HEK293 (cell line): Measurements from ENCODE around the gene INO80B.
"Not testable (repeated sequence)": the region's sequence is repeated elsewhere in the genome, so short reads cannot be mapped to it uniquely, and the experiment has no call there.

ENCODE experiments used
- CTCF ChIA-PET: fragments of 350-600 bp; formaldehyde crosslinking; extraction: SDS; loops from one replicate; lab custom pipeline; 2021; ENCODE audit warnings: antibody characterized with exemption; lab: Yijun Ruan, JAX
- POLR2A ChIA-PET: fragments of 300-600 bp; formaldehyde crosslinking; extraction: SDS; loops from one replicate; lab custom pipeline; 2020; ENCODE audit warnings: antibody characterized with exemption, inconsistent platforms; lab: Yijun Ruan, JAX
- H3K27ac ChIP-seq: fragments of 200-500 bp; sonication (Bioruptor generic); 2 replicates; pipeline ENCODE4 v1.5.1; 2014; ENCODE audit warnings: low read depth, low read length, control low read depth, inconsistent platforms; ENCODE audit errors: extremely low read depth
- H3K36me3 ChIP-seq, 2 experiments: fragments of 200-500 bp in 1 of 2; sonication (Bioruptor generic) in 1 of 2; 1 replicate in 1 of 2; 2 replicates in 1 of 2; pipeline ENCODE4 v1.5.1; 2014 to 2017; ENCODE audit warnings: inconsistent platforms in 2 of 2, low read length in 2 of 2; ENCODE audit not compliant: control insufficient read depth in 2 of 2, insufficient read depth in 1 of 2
- H3K4me1 ChIP-seq: fragments of 200-500 bp; sonication (Bioruptor generic); 2 replicates; pipeline ENCODE4 v1.5.1; 2014; ENCODE audit warnings: mild to moderate bottlenecking, low read length, inconsistent platforms; ENCODE audit not compliant: control insufficient read depth, insufficient read depth
- H3K4me3 ChIP-seq: 2 replicates; pipeline ENCODE4 v1.5.1; 2011; ENCODE audit warnings: low read depth, mild to moderate bottlenecking, control low read depth, low read length, moderate library complexity
- H3K9me3 ChIP-seq: fragments of 200-500 bp; sonication (Bioruptor generic); 2 replicates; pipeline ENCODE4 v1.5.1; 2014; ENCODE audit warnings: low read depth, low read length, inconsistent platforms; ENCODE audit not compliant: control insufficient read depth, insufficient read depth
- FEZF1 ChIP-seq: fragments of 450-650 bp; formaldehyde crosslinking; IDR thresholded peaks from 2 replicates; pipeline ENCODE4 v1.5.1; 2016; ENCODE audit warnings: missing biosample characterization, missing genetic modification characterization
- HOXC10 ChIP-seq: sonication (generic); formaldehyde crosslinking; IDR thresholded peaks from 2 replicates; pipeline ENCODE4 v1.8.1; 2023; ENCODE audit warnings: mild to moderate bottlenecking, missing genetic modification reagents
- KLF8 ChIP-seq: fragments of 450-650 bp; formaldehyde crosslinking; IDR thresholded peaks from 2 replicates; pipeline ENCODE4 v1.5.1; 2016; ENCODE audit warnings: missing biosample characterization, missing genetic modification characterization
- PRDM4 ChIP-seq: fragments of 450-650 bp; formaldehyde crosslinking; IDR thresholded peaks from 2 replicates; pipeline ENCODE4 v1.5.1; 2017; ENCODE audit warnings: missing biosample characterization, missing genetic modification characterization
- ZBTB1 ChIP-seq: fragments of 450-650 bp; formaldehyde crosslinking; IDR thresholded peaks from 2 replicates; pipeline ENCODE4 v1.5.1; 2016; ENCODE audit warnings: missing biosample characterization, missing genetic modification characterization
- ZBTB17 ChIP-seq: fragments of 450-650 bp; formaldehyde crosslinking; IDR thresholded peaks from 2 replicates; pipeline ENCODE4 v1.5.1; 2016; ENCODE audit warnings: missing biosample characterization, missing genetic modification characterization
- ZBTB48 ChIP-seq: fragments of 450-650 bp; formaldehyde crosslinking; IDR thresholded peaks from 2 replicates; pipeline ENCODE4 v1.5.1; 2016; ENCODE audit warnings: missing biosample characterization, missing genetic modification characterization
- ZNF335 ChIP-seq: fragments of 450-650 bp; formaldehyde crosslinking; conservative IDR thresholded peaks from 2 replicates; pipeline ENCODE4 v1.5.1; 2016; ENCODE audit warnings: missing biosample characterization, missing genetic modification characterization
- ZNF37A ChIP-seq: fragments of 450-650 bp; IDR thresholded peaks from 2 replicates; pipeline ENCODE4 v1.5.1; 2018; ENCODE audit warnings: missing biosample characterization, missing genetic modification characterization
- ZNF529 ChIP-seq: fragments of 450-650 bp; formaldehyde crosslinking; IDR thresholded peaks from 2 replicates; pipeline ENCODE4 v1.5.1; 2017; ENCODE audit warnings: missing genetic modification characterization, missing biosample characterization; ENCODE audit not compliant: insufficient replicate concordance
- ZNF791 ChIP-seq: fragments of 450-650 bp; formaldehyde crosslinking; IDR thresholded peaks from 2 replicates; pipeline ENCODE4 v1.5.1; 2016; ENCODE audit warnings: missing biosample characterization, missing genetic modification characterization
- TF ChIP-seq, protein P1 (sequence below): fragments of 450-650 bp; formaldehyde crosslinking; IDR thresholded peaks from 2 replicates; pipeline ENCODE4; 2016; ENCODE audit warnings: missing biosample characterization, missing genetic modification characterization
- TF ChIP-seq, protein P2 (sequence below): fragments of 450-650 bp; formaldehyde crosslinking; IDR thresholded peaks from 2 replicates; pipeline ENCODE4 v1.5.1; 2016; ENCODE audit warnings: missing biosample characterization, missing genetic modification characterization

INO80B gene

GRCh38 chr2:74464406-74464805 is 9.5 kb downstream of the INO80B start (continued):
- TF ChIP-seq PRDM4 (tag by site-specific recombination) (no peak), HOXC10 (CRISPR knock-in tag) (no peak), ZNF791 (no peak), ZNF529 (tag by site-specific recombination) (no peak), ZNF37A (no peak), ZBTB1 (tag by site-specific recombination) (no peak), ZNF335 (tag by site-specific recombination) (peak; percentile 14; the same call in 1 of the 2 replicates), FEZF1 (tag by site-specific recombination) (no peak), ZBTB17 (tag by site-specific recombination) (no peak)
- TF ChIP-seq, protein P1, sequence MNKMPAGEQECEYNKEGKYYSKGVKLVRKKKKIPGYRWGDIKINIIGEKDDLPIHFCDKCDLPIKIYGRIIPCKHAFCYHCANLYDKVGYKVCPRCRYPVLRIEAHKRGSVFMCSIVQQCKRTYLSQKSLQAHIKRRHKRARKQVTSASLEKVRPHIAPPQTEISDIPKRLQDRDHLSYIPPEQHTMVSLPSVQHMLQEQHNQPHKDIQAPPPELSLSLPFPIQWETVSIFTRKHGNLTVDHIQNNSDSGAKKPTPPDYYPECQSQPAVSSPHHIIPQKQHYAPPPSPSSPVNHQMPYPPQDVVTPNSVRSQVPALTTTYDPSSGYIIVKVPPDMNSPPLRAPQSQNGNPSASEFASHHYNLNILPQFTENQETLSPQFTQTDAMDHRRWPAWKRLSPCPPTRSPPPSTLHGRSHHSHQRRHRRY (tag by site-specific recombination) = no peak

GRCh38 chr2:74470742-74471141 is 15.9 kb downstream of the INO80B start:
- CTCF ChIA-PET, H3K4me1 ChIP-seq, H3K4me3 ChIP-seq, H3K9me3 ChIP-seq, H3K27ac ChIP-seq: not testable (repeated sequence)
- POLR2A ChIA-PET = interaction anchor here (1.0 to 4.0 kb wide), 3 partner anchors 10 to 59 kb away, joined by 3 to 44 read pairs (median 13); partner anchors contain the start of genes AUP1, HTRA2 and WBP1
- peaks cover 8 to 17% of the 10 kb centered on the region in 2 experiments; a peak in 2 of 3 replicates for H3K36me3 ChIP-seq
- TF ChIP-seq, protein P2, sequence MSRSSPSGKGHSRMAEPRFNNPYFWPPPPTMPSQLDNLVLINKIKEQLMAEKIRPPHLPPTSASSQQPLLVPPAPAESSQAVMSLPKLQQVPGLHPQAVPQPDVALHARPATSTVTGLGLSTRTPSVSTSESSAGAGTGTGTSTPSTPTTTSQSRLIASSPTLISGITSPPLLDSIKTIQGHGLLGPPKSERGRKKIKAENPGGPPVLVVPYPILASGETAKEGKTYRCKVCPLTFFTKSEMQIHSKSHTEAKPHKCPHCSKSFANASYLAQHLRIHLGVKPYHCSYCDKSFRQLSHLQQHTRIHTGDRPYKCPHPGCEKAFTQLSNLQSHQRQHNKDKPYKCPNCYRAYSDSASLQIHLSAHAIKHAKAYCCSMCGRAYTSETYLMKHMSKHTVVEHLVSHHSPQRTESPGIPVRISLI = 0 out of 2 replicates have a peak, but pooled peaks have one; percentile 14

DNA sequence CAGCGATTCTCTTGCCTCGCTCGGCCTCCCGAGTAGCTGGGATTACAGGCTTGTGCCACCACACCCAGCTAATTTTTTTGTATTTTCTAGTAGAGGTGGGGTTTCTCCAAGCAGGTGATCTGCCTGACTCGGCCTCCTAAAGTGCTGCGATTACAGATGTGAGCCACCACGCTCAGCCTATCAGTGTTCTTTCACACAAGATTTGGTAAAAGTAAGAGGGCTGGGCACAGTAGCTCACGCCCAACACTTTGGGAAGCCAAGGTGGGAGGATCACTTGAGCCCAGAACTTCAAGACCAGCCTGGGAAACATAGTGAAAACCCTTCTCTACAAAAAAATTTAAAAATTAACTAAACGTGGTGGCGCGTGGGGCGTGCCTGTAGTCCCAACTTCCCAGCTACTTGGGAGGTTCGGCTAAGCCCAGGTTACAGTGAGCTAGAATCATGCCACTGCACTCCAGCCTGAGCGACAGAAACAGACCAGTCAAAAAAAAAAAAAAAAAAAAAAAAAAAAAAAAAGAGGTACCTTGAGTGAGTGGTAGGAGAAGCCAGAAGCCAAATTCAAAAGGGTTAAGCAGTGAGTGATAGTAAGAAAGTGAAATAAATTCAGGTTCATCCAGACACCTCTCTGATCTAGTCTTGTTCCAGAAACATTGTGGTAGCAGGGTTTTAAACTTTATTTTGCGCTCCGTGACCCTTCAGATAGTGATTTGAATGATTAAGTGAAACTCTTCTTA is 16.6 kb downstream of the INO80B start:
- Histone ChIP-seq H3K4me3 (peak overlapping the region; percentile 55), H3K4me1 (0 out of 2 replicates have a peak, but pooled peaks cover 2% of the 10 kb centered on the region), H3K27ac (peak overlapping the region; percentile 87), H3K36me3 (peaks cover 14 to 23% of the 10 kb centered on the region in 2 experiments; a peak in 2 of 3 replicates), H3K9me3 (no peaks in the 10 kb centered on the region)
- POLR2A ChIA-PET = interaction anchor here (0.6 to 4.0 kb wide), 8 partner anchors 10 to 293 kb away, joined by 3 to 44 read pairs (median 4); partner anchors contain the start of genes AUP1, CCDC142, HTRA2 and TTC31
- TF ChIP-seq ZBTB48 = no peak
- TF ChIP-seq, protein P2 = peak; percentile 92
- TF ChIP-seq KLF8 (tag by site-specific recombination) = no peak
- CTCF ChIA-PET = no interaction called here
